Measurements from ENCODE around the gene CDC42EP5. TPM values are rescaled to one million over a fixed set of nuclear protein-coding genes. Genes with fewer than 3 reads are reported as not detected.
A peak's percentile ranks its signal among the peaks of the same experiment; 100 is the strongest.

Gene CDC42EP5
- total and polyA plus RNA-seq, 3 donors from 2014 or later, result 7.8 to 11.9 (median 10.2) TPM

DNA sequence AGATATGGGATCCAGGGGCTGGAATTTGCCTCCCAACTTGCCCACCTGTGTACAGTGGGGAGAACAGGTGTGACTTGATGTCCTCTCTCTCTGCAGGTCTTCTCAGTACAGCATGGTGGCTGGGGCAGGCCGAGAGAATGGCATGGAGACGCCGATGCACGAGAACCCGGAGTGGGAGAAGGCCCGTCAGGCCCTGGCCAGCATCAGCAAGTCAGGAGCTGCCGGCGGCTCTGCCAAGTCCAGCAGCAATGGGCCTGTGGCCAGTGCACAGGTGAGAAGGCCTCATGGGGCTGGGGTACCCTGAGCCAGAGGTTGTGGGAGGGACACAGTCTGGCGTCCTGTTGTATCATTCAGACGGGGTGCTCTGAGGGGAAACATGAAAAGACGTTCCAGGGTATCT, 21.1 kb downstream of the CDC42EP5 start:
- H3K4me1 ChIP-seq, result peaks cover 15% of the 10 kb centered on the region
- no peak overlapping the region for H3K4me3 ChIP-seq
- TF ChIP-seq POLR2A (IDR thresholded peaks at IDR 0.05) (no peak), CTCF (IDR thresholded peaks at IDR 0.05) (no peak)
- intact Hi-C loops (cut with DNase I; ENCODE audit: low total_unique reads), result no loop called here
- WGBS, 2 donors, result 87 to 88% methylated on average over 11 of the region's 11 CpGs
- DNase-seq, result no peak
- H3K27ac ChIP-seq, result no peak overlapping the region
- H3K36me3 ChIP-seq (ENCODE audit: low read depth, missing control alignments), result no peaks in the 10 kb centered on the region
- no peaks in the 10 kb centered on the region for H3K27me3 ChIP-seq
- no peaks in the 10 kb centered on the region for H3K9me3 ChIP-seq

DNA sequence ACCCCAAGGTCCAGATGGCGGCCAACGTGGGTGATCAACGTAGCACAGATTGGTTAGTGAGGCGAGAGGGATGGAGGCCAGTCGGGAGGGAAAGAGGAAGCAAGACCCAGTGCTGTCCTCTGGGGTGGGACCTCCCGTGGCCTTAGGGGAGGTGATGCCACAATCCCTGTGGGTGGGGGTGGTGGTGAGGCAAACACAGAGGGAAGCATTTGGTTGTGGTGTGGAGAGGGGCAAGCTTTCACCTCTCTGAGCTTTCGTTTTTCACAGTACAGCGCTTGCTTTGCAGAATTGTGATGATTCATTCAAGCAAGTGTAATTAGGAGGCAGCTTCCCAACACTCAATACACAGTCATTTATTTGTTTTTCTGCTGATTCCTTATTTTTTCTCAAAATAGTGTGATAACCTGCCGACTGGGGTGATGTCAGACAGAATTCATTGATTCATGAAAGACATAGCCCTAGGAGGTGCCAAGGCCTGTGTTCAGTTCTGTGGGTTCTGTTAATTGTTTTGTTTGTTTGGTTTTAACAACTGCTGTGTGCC, 21.7 kb downstream of the CDC42EP5 start:
- no peak overlapping the region for H3K27ac ChIP-seq
- no peak for DNase-seq
- 66 to 69% methylated on average over 9 of the region's 9 CpGs for WGBS, 2 donors
- no peak overlapping the region for H3K4me3 ChIP-seq
- no peaks in the 10 kb centered on the region for H3K36me3 ChIP-seq (ENCODE audit: low read depth, missing control alignments)
- intact Hi-C loops (cut with DNase I; ENCODE audit: low total_unique reads), result no loop called here
- no peak for TF ChIP-seq POLR2A (IDR thresholded peaks at IDR 0.05)
- H3K4me1 ChIP-seq, result peaks cover 17% of the 10 kb centered on the region
- H3K9me3 ChIP-seq, result no peaks in the 10 kb centered on the region
- no peaks in the 10 kb centered on the region for H3K27me3 ChIP-seq

DNA sequence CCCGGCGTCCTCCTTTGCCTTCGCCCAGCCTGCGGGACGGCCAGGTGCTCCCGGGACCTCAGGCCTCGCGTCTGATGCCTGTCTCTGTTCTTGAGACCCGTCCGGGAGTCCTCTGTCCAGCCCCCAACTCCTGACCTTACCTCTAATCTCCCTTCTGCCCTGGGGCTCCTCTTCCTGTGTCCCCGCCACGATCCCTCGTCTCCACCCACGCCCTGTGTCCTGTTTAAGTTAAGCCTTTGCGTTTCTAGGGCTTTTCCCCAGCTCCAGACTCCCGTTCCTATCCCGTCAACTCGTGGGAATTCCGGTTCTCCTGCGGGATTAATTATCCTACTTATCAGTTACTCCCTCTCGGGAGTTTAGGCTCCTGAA, 23.4 kb downstream of the CDC42EP5 start:
- Histone ChIP-seq H3K27me3 (no peaks in the 10 kb centered on the region), H3K4me1 (peaks cover 17% of the 10 kb centered on the region), H3K4me3 (peak overlapping the region; percentile 80 to 89), H3K27ac (peak overlapping the region; percentile 92 to 93), H3K36me3 (ENCODE audit: low read depth, missing control alignments) (no peaks in the 10 kb centered on the region), H3K9me3 (no peaks in the 10 kb centered on the region)
- 0 to 1% methylated on average over 18 to 21 of the region's 21 CpGs for whole genome bisulfite sequencing, 2 donors
- intact Hi-C loops (cut with DNase I; ENCODE audit: low total_unique reads), result no loop called here
- DNase-seq, result no peak
- no peak for TF ChIP-seq CTCF (IDR thresholded peaks at IDR 0.05)
- TF ChIP-seq POLR2A (IDR thresholded peaks at IDR 0.05), result no peak

DNA sequence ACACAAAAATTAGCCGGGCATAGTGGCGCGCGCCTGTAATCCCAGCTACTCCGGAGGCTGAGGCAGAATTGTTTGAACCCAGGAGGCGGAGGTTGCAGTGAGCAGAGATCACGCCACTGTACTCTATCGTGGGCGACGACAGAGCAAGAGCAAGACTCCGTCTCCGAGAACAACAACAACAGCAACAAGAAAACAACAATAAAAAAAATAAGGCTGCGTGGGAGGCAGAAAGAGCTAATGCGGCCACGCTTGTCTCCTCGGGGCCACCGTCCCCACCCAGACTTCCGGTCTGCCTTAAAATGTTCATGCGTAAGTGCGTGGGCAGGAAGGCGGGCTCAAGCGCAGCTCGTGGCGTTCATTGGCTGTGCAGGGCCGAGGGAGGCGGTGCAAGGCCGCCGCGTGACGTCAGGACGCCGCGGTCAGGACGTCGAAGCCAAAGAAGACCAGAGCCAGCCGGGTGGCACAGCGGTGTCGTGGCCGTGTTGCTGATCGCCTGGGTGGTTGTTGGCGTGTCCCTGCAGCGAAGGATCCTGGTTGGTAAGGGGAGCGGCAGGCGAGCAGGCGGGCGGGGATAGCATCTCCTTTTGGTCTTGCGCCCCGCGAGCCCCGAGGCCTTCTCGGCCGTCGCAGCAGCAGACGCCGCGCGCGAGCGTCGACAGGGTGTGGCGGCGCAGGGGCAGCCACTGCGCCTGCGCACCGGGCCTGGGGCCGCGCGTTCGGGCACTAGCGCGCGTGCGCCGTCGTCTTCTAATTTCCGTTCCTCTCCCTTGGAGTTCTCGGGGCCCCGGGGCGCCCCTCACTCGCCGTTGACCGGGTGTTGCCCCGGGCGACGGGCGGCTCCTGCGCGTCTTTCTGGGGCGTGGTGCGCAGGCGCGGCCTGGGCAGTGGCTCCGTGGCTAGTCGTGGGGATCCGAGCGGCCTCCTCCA, 24.1 kb downstream of the CDC42EP5 start, which contains the start of gene LENG8:
Gene LENG8 (plus strand): TSS at position 426 of the 927 bp plus-strand sequence. CDS start 2,146 bp downstream, outside the sequence.
- no peaks in the 10 kb centered on the region for H3K9me3 ChIP-seq
- peak; percentile 99 for DNase-seq
- no peaks in the 10 kb centered on the region for H3K27me3 ChIP-seq
- TF ChIP-seq POLR2A (IDR thresholded peaks at IDR 0.05), result peak; percentile 77
- peak in 2 of 3 experiments; percentile 6 to 10 for TF ChIP-seq CTCF (IDR thresholded peaks at IDR 0.05)
- 0 to 1% methylated on average over 67 to 88 of the region's 96 CpGs for WGBS, 2 donors
- peak within 1 kb of the TSS; percentile 80 to 89 for H3K4me3 ChIP-seq
- intact Hi-C loops (cut with DNase I; ENCODE audit: low total_unique reads), result no loop called here
- peaks cover 17% of the 10 kb centered on the region for H3K4me1 ChIP-seq
- H3K27ac ChIP-seq, result peak within 1 kb of the TSS; percentile 92 to 93
- no peaks in the 10 kb centered on the region for H3K36me3 ChIP-seq (ENCODE audit: low read depth, missing control alignments)

DNA sequence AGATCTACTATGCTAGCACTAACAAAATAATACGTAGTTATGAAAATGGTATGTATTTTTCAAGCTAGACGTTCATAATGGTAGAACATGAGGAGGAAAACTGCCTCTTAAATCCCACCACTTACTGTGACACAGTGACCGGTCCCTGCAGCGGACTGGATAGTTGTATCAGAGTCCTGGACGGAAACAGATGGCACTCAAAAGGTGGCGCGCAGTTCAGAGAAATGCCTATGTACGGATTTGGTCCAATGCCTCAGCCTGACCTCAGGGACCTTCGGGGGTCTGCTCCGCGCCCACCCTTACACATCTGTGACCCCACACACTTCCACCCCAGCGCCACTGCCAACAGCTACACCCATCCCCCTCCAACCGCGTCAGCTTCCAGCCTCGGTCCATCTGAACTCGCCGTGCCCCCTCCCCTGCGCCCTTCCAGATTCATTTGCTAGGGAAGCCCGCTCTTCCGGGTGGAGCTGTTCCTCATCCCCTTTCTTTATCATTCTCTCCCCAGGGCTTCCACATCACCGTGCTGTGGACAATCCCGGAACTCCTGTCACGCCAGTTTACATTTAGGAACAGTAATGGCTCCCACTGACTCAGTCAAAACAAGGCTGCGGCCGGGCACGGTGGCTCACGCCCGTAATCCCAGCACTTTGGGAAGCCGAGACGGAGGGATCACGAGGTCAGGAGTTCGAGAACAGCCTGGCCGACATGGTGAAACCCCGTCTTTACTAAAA, 24.9 kb downstream of the CDC42EP5 start:
- Histone ChIP-seq H3K36me3 (ENCODE audit: low read depth, missing control alignments) (no peaks in the 10 kb centered on the region), H3K27me3 (no peaks in the 10 kb centered on the region), H3K9me3 (no peaks in the 10 kb centered on the region), H3K27ac (peak overlapping the region; percentile 92 to 93), H3K4me1 (peaks cover 17% of the 10 kb centered on the region), H3K4me3 (peak overlapping the region; percentile 80 to 89)
- 0 to 1% methylated on average over 31 to 34 of the region's 34 CpGs for WGBS, 2 donors
- peak; percentile 81 for DNase-seq
- no peak for TF ChIP-seq CTCF (IDR thresholded peaks at IDR 0.05)
- no peak for TF ChIP-seq POLR2A (IDR thresholded peaks at IDR 0.05)
- intact Hi-C loops (cut with DNase I; ENCODE audit: low total_unique reads), result no loop called here
